ENCODE results near the gene SH3GL3. TPM values are rescaled to one million over a fixed set of nuclear protein-coding genes. Genes with fewer than 3 reads are reported as not detected.

The SH3GL3 gene
- total RNA-seq, 4 donors from 2014 or later, result 0.34 to 1.2 TPM; not detected in 2

DNA sequence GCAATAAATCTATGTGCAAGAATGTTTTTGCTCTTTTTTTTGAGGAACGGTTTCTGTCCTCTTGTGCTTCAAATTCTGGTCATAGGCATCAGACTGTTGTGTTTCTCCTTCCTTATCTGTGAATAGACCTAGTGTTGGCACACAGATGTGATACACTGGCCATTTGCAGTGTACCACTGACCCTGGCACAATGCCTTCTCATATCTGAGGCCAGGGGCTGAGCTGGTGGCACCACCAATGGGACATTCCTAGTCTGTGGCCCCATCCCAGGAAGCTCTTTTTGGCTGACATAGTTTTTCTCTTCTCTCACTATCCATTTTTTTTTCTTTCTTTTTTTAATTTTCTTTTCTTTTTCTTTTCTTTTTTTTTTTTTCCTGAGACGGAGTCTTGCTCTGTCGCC is 40.4 kb downstream of the SH3GL3 start:
- no peaks in the 10 kb centered on the region for H3K9me3 ChIP-seq
- H3K27ac ChIP-seq, result no peak overlapping the region
- DNase-seq (ENCODE audit: low spot score in 2 of 2), result no peak
- no peak for TF ChIP-seq POLR2AphosphoS5 (IDR thresholded peaks at IDR 0.05)
- TF ChIP-seq POLR2A (IDR thresholded peaks at IDR 0.05), result no peak
- TF ChIP-seq, protein P1, sequence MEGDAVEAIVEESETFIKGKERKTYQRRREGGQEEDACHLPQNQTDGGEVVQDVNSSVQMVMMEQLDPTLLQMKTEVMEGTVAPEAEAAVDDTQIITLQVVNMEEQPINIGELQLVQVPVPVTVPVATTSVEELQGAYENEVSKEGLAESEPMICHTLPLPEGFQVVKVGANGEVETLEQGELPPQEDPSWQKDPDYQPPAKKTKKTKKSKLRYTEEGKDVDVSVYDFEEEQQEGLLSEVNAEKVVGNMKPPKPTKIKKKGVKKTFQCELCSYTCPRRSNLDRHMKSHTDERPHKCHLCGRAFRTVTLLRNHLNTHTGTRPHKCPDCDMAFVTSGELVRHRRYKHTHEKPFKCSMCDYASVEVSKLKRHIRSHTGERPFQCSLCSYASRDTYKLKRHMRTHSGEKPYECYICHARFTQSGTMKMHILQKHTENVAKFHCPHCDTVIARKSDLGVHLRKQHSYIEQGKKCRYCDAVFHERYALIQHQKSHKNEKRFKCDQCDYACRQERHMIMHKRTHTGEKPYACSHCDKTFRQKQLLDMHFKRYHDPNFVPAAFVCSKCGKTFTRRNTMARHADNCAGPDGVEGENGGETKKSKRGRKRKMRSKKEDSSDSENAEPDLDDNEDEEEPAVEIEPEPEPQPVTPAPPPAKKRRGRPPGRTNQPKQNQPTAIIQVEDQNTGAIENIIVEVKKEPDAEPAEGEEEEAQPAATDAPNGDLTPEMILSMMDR (IDR thresholded peaks at IDR 0.05), result no peak
- no peak for TF ChIP-seq EP300 (IDR thresholded peaks at IDR 0.05)
- H3K36me3 ChIP-seq, result no peaks in the 10 kb centered on the region
- H3K27me3 ChIP-seq, result no peaks in the 10 kb centered on the region
- no peak overlapping the region for H3K4me3 ChIP-seq
- WGBS, result 79% methylated on average over 3 of the region's 3 CpGs
- no peaks in the 10 kb centered on the region for H3K4me1 ChIP-seq

DNA sequence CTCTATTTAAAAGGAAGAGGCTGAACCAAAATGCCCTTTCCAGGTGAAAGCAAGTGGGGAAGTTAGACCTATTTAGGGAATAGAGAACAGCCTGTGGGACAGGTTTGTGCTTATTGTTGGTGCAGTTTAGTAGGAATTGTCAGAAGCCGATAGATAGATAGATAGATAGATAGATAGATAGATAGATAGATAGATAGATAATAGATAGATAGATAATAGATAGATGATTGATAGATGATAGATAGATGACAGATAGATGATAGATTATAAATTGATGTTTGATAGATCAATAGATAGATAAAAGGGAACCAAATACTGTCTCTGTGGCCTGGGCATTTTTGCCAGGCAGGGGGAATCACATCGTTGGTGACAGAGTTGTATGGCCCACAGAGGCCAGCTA is 42.5 kb downstream of the SH3GL3 start:
- WGBS, result 89% methylated on average over 2 of the region's 2 CpGs

DNA sequence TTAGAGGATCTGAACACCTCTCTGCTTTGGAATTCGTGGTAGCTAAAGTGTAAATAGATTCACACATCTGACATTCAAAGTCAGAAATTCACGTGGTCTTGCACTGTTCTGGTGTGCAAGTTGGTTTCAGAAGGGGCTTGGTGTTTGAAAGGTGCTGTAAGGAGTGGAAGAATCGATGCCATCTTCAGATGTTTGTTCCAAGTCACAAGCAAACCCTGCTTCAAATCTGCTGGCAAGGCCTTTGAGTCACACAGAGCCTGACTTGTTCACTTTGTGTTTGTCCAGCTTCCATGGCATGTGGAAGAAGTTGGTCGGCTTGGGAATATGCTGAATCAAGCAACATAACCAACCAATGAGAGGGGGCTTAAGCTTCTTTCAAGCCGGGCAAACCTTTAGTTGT is 44.3 kb downstream of the SH3GL3 start:
- Histone ChIP-seq H3K4me3 (no peak overlapping the region), H3K4me1 (no peaks in the 10 kb centered on the region), H3K36me3 (no peaks in the 10 kb centered on the region), H3K27ac (no peak overlapping the region), H3K9me3 (no peaks in the 10 kb centered on the region), H3K27me3 (no peaks in the 10 kb centered on the region)
- 75% methylated on average over 5 of the region's 5 CpGs for WGBS
- no peak for DNase-seq (ENCODE audit: low spot score in 2 of 2)
- TF ChIP-seq, protein P1 (IDR thresholded peaks at IDR 0.05), result no peak
- TF ChIP-seq POLR2A (IDR thresholded peaks at IDR 0.05) (no peak), EP300 (IDR thresholded peaks at IDR 0.05) (no peak), POLR2AphosphoS5 (IDR thresholded peaks at IDR 0.05) (no peak)

More for the DNA sequence above, 42.5 kb downstream of the SH3GL3 start:
- no peak overlapping the region for H3K27ac ChIP-seq
- DNase-seq (ENCODE audit: low spot score in 2 of 2), result no peak
- no peaks in the 10 kb centered on the region for H3K9me3 ChIP-seq
- no peak for TF ChIP-seq POLR2AphosphoS5 (IDR thresholded peaks at IDR 0.05)
- no peak for TF ChIP-seq EP300 (IDR thresholded peaks at IDR 0.05)
- TF ChIP-seq, protein P1 (IDR thresholded peaks at IDR 0.05), result no peak
- no peak for TF ChIP-seq POLR2A (IDR thresholded peaks at IDR 0.05)
- no peak overlapping the region for H3K4me3 ChIP-seq
- H3K4me1 ChIP-seq, result no peaks in the 10 kb centered on the region
- H3K27me3 ChIP-seq, result no peaks in the 10 kb centered on the region
- H3K36me3 ChIP-seq, result no peaks in the 10 kb centered on the region

DNA sequence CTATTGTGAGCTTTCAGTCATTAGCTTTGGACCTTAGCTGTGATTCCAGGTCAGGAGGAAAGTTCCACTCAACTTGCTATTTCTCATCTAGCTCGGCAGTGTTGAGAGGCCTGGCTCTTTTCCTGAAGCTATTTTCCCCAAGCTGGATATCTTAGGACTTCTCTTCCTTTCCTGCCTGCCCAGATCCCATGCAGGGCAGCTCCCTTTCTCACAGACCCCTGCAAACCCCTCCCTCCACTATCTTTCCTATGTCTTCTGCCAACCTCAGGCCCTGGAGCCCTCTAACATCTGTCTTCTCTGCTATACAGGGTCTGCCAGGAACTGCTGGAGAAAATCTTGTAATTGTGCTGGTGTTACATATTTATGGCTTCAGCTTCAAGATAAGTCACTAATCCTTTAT is 49.6 kb downstream of the SH3GL3 start:
- no peak for DNase-seq (ENCODE audit: low spot score in 2 of 2)
- H3K36me3 ChIP-seq, result no peaks in the 10 kb centered on the region
- no peaks in the 10 kb centered on the region for H3K4me1 ChIP-seq
- H3K9me3 ChIP-seq, result peaks cover 9% of the 10 kb centered on the region
- no peak overlapping the region for H3K4me3 ChIP-seq
- H3K27me3 ChIP-seq, result no peaks in the 10 kb centered on the region
- WGBS, result 53% methylated on average over 1 of the region's 1 CpG
- no peak for TF ChIP-seq POLR2A (IDR thresholded peaks at IDR 0.05)
- TF ChIP-seq, protein P1 (IDR thresholded peaks at IDR 0.05), result no peak
- TF ChIP-seq POLR2AphosphoS5 (IDR thresholded peaks at IDR 0.05), result no peak
- TF ChIP-seq EP300 (IDR thresholded peaks at IDR 0.05), result no peak
- no peak overlapping the region for H3K27ac ChIP-seq

DNA sequence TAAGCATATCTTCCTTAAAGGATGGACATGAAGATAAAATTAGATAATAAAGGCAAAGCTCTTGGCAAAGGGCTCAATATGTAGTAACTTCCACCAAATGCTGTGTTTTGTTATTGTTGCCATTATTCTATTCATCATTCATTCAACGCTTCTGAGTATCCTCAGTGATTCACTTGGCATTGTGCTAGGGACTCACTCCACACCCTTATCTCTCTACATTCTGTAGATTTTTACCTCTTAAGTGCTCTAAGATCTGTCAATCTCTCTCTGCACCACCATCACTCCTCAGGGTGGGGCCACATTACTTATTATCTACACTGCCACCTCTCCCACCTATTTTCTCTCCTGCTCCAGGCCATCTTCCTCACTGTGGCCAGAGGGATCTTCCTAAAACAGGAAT is 51.2 kb downstream of the SH3GL3 start:
- H3K4me3 ChIP-seq, result no peak overlapping the region
- H3K9me3 ChIP-seq, result peaks cover 9% of the 10 kb centered on the region
- WGBS, result 97% methylated on average over 1 of the region's 1 CpG
- H3K4me1 ChIP-seq, result no peaks in the 10 kb centered on the region
- no peak overlapping the region for H3K27ac ChIP-seq
- no peak for DNase-seq (ENCODE audit: low spot score in 2 of 2)
- TF ChIP-seq POLR2AphosphoS5 (IDR thresholded peaks at IDR 0.05), result no peak
- TF ChIP-seq, protein P1 (IDR thresholded peaks at IDR 0.05), result no peak
- no peak for TF ChIP-seq POLR2A (IDR thresholded peaks at IDR 0.05)
- no peaks in the 10 kb centered on the region for H3K36me3 ChIP-seq
- no peaks in the 10 kb centered on the region for H3K27me3 ChIP-seq
